GF-D8 (cell line): ENCODE measurements around the gene CRTC3.
"Not testable (repeated sequence)": the region's sequence is repeated elsewhere in the genome, so short reads cannot be mapped to it uniquely, and the experiment has no call there.

Source experiments
- DNase-seq: peaks from one replicate; lab custom pipeline; 2025; lab: John Stamatoyannopoulos, UW

The CRTC3 gene

GRCh38 chr15:90620379-90621067 is 90.8 kb downstream of the CRTC3 start:
- DNase-seq, result peak; percentile 79

GRCh38 chr15:90623854-90624253 is 94.1 kb downstream of the CRTC3 start:
- no peak for DNase-seq

- DNase-seq, result no peak
These were observed 94.7 kb downstream of the CRTC3 start for GRCh38 chr15:90624278-90624981.

GRCh38 chr15:90625037-90625436 is 95.3 kb downstream of the CRTC3 start:
- no peak for DNase-seq

- DNase-seq, result no peak
These were observed 99.5 kb downstream of the CRTC3 start for GRCh38 chr15:90629217-90629616.

GRCh38 chr15:90633360-90633759 is 103.6 kb downstream of the CRTC3 start:
- no peak for DNase-seq

- not testable (repeated sequence) for DNase-seq
These were observed 107.3 kb downstream of the CRTC3 start for GRCh38 chr15:90636993-90637392.

- DNase-seq, result no peak
These were observed 108.0 kb downstream of the CRTC3 start for GRCh38 chr15:90637693-90638092.

- peak; percentile 84 for DNase-seq
These were observed 108.5 kb downstream of the CRTC3 start for GRCh38 chr15:90638201-90638691.

- no peak for DNase-seq
These were observed 109.2 kb downstream of the CRTC3 start for GRCh38 chr15:90638963-90639362.

GRCh38 chr15:90640862-90641261 is 111.1 kb downstream of the CRTC3 start:
- DNase-seq, result no peak

GRCh38 chr15:90641581-90642463 is 112.1 kb downstream of the CRTC3 start:
- no peak for DNase-seq

- DNase-seq, result no peak
These were observed 113.0 kb downstream of the CRTC3 start for GRCh38 chr15:90642464-90643300.

- DNase-seq, result no peak
These were observed 113.5 kb downstream of the CRTC3 start for GRCh38 chr15:90643301-90643632.

GRCh38 chr15:90644526-90644925 is 114.8 kb downstream of the CRTC3 start:
- no peak for DNase-seq

- no peak for DNase-seq
These were observed 115.4 kb downstream of the CRTC3 start for GRCh38 chr15:90644952-90645725.

GRCh38 chr15:90645873-90646575 is 116.3 kb downstream of the CRTC3 start:
- no peak for DNase-seq

GRCh38 chr15:90646662-90647305 is 117.1 kb downstream of the CRTC3 start:
- DNase-seq, result no peak

GRCh38 chr15:90647326-90647725 is 117.6 kb downstream of the CRTC3 start:
- no peak for DNase-seq
